Measurements from ENCODE around the gene SNTN.
"Not testable (repeated sequence)": the region's sequence is repeated elsewhere in the genome, so short reads cannot be mapped to it uniquely, and the experiment has no call there.

GRCh38 chr3:63644928-63645781 is 7.3 kb upstream of the SNTN start:
- TF ChIP-seq CTCF (IDR thresholded peaks at IDR 0.05; ENCODE audit: insufficient read depth, low read length); GABPA (IDR thresholded peaks at IDR 0.05; ENCODE audit: low read depth); POLR2AphosphoS5 (IDR thresholded peaks at IDR 0.05; ENCODE audit: low read depth); REST (IDR thresholded peaks at IDR 0.05; ENCODE audit: insufficient replicate concordance, low read depth); SPI1 (IDR thresholded peaks at IDR 0.05; ENCODE audit: borderline replicate concordance, low read depth): not testable (repeated sequence)

All from HL-60 (cell line).